NCI-H1048 (cell line): Measurements from ENCODE around the gene GFRA4.

Source experiments
- DNase-seq: peaks from one replicate; lab custom pipeline; 2025; lab: John Stamatoyannopoulos, UW

Gene GFRA4

GRCh38 chr20:3652676-3653596 is 10.3 kb downstream of the GFRA4 start:
- no peak for DNase-seq

GRCh38 chr20:3652221-3652620 is 11.0 kb downstream of the GFRA4 start:
- no peak for DNase-seq

GRCh38 chr20:3651204-3651962 is 11.8 kb downstream of the GFRA4 start:
- no peak for DNase-seq

- no peak for DNase-seq
Observed at GRCh38 chr20:3648951-3649350, 14.2 kb downstream of the GFRA4 start.

- no peak for DNase-seq
Observed at GRCh38 chr20:3647473-3647872, 15.7 kb downstream of the GFRA4 start.

GRCh38 chr20:3646651-3647050 is 16.5 kb downstream of the GFRA4 start:
- no peak for DNase-seq

GRCh38 chr20:3646067-3646440 is 17.1 kb downstream of the GFRA4 start:
- DNase-seq, result no peak

- no peak for DNase-seq
Observed at GRCh38 chr20:3645309-3646066, 17.7 kb downstream of the GFRA4 start.

GRCh38 chr20:3640259-3640658 is 22.9 kb downstream of the GFRA4 start:
- no peak for DNase-seq

- DNase-seq, result no peak
Observed at GRCh38 chr20:3635346-3635745, 27.9 kb downstream of the GFRA4 start.

- no peak for DNase-seq
Observed at GRCh38 chr20:3633913-3634478, 29.2 kb downstream of the GFRA4 start.

GRCh38 chr20:3632311-3633004 is 30.7 kb downstream of the GFRA4 start:
- no peak for DNase-seq

- DNase-seq, result no peak
Observed at GRCh38 chr20:3631534-3631933, 31.7 kb downstream of the GFRA4 start.

- DNase-seq, result no peak
Observed at GRCh38 chr20:3630429-3630828, 32.8 kb downstream of the GFRA4 start.

- no peak for DNase-seq
Observed at GRCh38 chr20:3629893-3630292, 33.3 kb downstream of the GFRA4 start.

- no peak for DNase-seq
Observed at GRCh38 chr20:3628502-3629314, 34.5 kb downstream of the GFRA4 start.

GRCh38 chr20:3627476-3627875 is 35.7 kb downstream of the GFRA4 start:
- no peak for DNase-seq

GRCh38 chr20:3622406-3622805 is 40.8 kb downstream of the GFRA4 start:
- no peak for DNase-seq

GRCh38 chr20:3621111-3621510 is 42.1 kb downstream of the GFRA4 start:
- DNase-seq, result no peak

- no peak for DNase-seq
Observed at GRCh38 chr20:3616250-3616649, 46.9 kb downstream of the GFRA4 start.
